ENCODE measurements around the gene ERICH2. TPM values are rescaled to one million over a fixed set of nuclear protein-coding genes. Genes with fewer than 3 reads are reported as not detected.

The ERICH2 gene
- total and polyA plus RNA-seq, 2 of the 13 experiments (the other 11 are each of a cell fraction or from before 2014, with no cell fraction given), result not detected

GRCh38 chr2:170744248-170745002 is 25.8 kb upstream of the ERICH2 start (continued):
- no peak for TF ChIP-seq ZNF800 (CRISPR knock-in tag; IDR thresholded peaks at IDR 0.05)
- no peak for TF ChIP-seq DBP (CRISPR knock-in tag; IDR thresholded peaks at IDR 0.05; ENCODE audit: not compliant biosample characterization)
- TF ChIP-seq ATF1 (CRISPR knock-in tag; IDR thresholded peaks at IDR 0.05), result no peak
- TF ChIP-seq TBX2 (CRISPR knock-in tag; IDR thresholded peaks at IDR 0.05; ENCODE audit: borderline replicate concordance), result no peak
- 0 out of 2 replicates have a peak, but pooled peaks have one; percentile 55 for TF ChIP-seq ETV6 (CRISPR knock-in tag; conservative IDR thresholded peaks at IDR 0.05)
- peak; percentile 34; the same call in 1 of the 2 replicates for TF ChIP-seq RARA (CRISPR knock-in tag; IDR thresholded peaks at IDR 0.05)
- TF ChIP-seq MAFK (conservative IDR thresholded peaks at IDR 0.05 in 1 of 2, IDR thresholded peaks at IDR 0.05 in 1 of 2; ENCODE audit: low read length in 2 of 2), result 0 out of 4 replicates have a peak, but pooled peaks have one; percentile 2 to 13
- peak; percentile 66 for TF ChIP-seq ELF1 (CRISPR knock-in tag; IDR thresholded peaks at IDR 0.05)
- TF ChIP-seq ZBTB49 (CRISPR knock-in tag; IDR thresholded peaks at IDR 0.05; ENCODE audit: borderline replicate concordance), result no peak
- no peak for TF ChIP-seq U2AF1 (optimal IDR thresholded peaks at IDR 0.05; ENCODE audit: low read depth, low read length)
- no peak for TF ChIP-seq FOXO4 (CRISPR knock-in tag; conservative IDR thresholded peaks at IDR 0.05)
- no peak for TF ChIP-seq TEF (CRISPR knock-in tag; IDR thresholded peaks at IDR 0.05)
- TF ChIP-seq DRAP1 (CRISPR knock-in tag; IDR thresholded peaks at IDR 0.05), result no peak
- TF ChIP-seq FOXP1 (IDR thresholded peaks at IDR 0.05), result no peak
- TF ChIP-seq FOXP1 (CRISPR knock-in tag; IDR thresholded peaks at IDR 0.05), result peak; percentile 85
- TF ChIP-seq TIGD3 (CRISPR knock-in tag; IDR thresholded peaks at IDR 0.05; ENCODE audit: borderline replicate concordance), result no peak
- no peak for TF ChIP-seq HNRNPUL1 (IDR thresholded peaks at IDR 0.05; ENCODE audit: low read depth, low read length)
- TF ChIP-seq MXD1 (CRISPR knock-in tag; IDR thresholded peaks at IDR 0.05), result no peak
- no peak for TF ChIP-seq ZFP36 (IDR thresholded peaks at IDR 0.05; ENCODE audit: borderline replicate concordance, low read depth, low read length, partially characterized antibody)
- TF ChIP-seq MLLT10 (CRISPR knock-in tag; IDR thresholded peaks at IDR 0.05), result no peak
